Right cardiac atrium (tissue), 5 donors: Measurements from ENCODE around the gene TRAP1. TPM values are rescaled to one million over a fixed set of nuclear protein-coding genes. Genes with fewer than 3 reads are reported as not detected.

ENCODE experiments used
- ATAC-seq, 2 donors: fragments of 200-7000 bp; cut with Tn5 transposase; one replicate each; pipeline versions ENCODE4 v1.8.0 to v1.9.1; 2020; ENCODE audit warnings: moderate library complexity in 2 of 2, mild to moderate bottlenecking in 1 of 2
- DNase-seq, 3 donors: peaks; one replicate each; pipeline ENCODE4 v3.0.0-alpha.2; 2020
- H3K27ac ChIP-seq: one replicate; pipeline ENCODE4 v1.5.1; 2013; ENCODE audit warnings: mild to moderate bottlenecking, low read length, control low read depth, moderate library complexity
- H3K27me3 ChIP-seq: one replicate; pipeline ENCODE4 v1.6.1; 2013; ENCODE audit not compliant: control insufficient read depth, insufficient read depth
- H3K4me1 ChIP-seq: one replicate; pipeline ENCODE4 v1.6.1; 2013; ENCODE audit warnings: low read length; ENCODE audit not compliant: control insufficient read depth, insufficient read depth
- H3K4me3 ChIP-seq: one replicate; pipeline ENCODE4 v1.5.1; 2013; ENCODE audit warnings: low read length, control low read depth
- H3K9me3 ChIP-seq: one replicate; pipeline ENCODE4 v1.6.1; 2013; ENCODE audit warnings: low read length; ENCODE audit not compliant: control insufficient read depth
- WGBS: extraction: QIAGEN DNeasy Blood & Tissue Kit; methylation state at CpG from one replicate; pipeline ENCODE4 v1.1.7; 2013; 5-methylcytosine and 5-hydroxymethylcytosine counted together
- intact Hi-C, 4 donors: fragments of 100-400 bp; cut with DNase I; formaldehyde crosslinking; loops; one replicate each; pipeline versions ENCODE4 v1.11.0 to v1.14.0; 2022 to 2023
- polyA plus RNA-seq: library from polyadenylated mRNA; stranded (reverse); fragments of 200-250 nt; gene quantifications from one replicate; pipeline ENCODE4 v1.2.3, GENCODE V29; 2013
- total RNA-seq, 4 donors: library from RNA; stranded (reverse); fragmentation: NEBNext Ultra II Directional; extraction: Animal tissue kit (Norgen Biotek cat#: 25700); gene quantifications; one replicate each; pipeline ENCODE4 v1.2.1, GENCODE V29; 2021
- donor health status: healthy with polysubstance abuse.
- donor health status: DM: no; HTN: yes; CAD: no.
- donor health status: DM: no; HTN: no; CAD: no.
- donor health status: DM: no; HTN: yes; CAD: no; lungs with severe emphysema.
- donor health status: DM: yes; HTN: yes; CAD: no.

Gene TRAP1
- total and polyA plus RNA-seq, 5 donors = 71.0 to 108 (median 96.0) TPM

- H3K4me3 ChIP-seq = no peak overlapping the region
- H3K27ac ChIP-seq = no peak overlapping the region
- DNase-seq = no peak
- H3K4me1 ChIP-seq = no peaks in the 10 kb centered on the region
- intact Hi-C loops = no loop called here
- whole genome bisulfite sequencing = 95% methylated on average over 5 of the region's 5 CpGs
- no peaks in the 10 kb centered on the region for H3K27me3 ChIP-seq
- H3K9me3 ChIP-seq = no peaks in the 10 kb centered on the region
- ATAC-seq = no peak
Observed at GRCh38 chr16:3738128-3738527, 20.8 kb upstream of the TRAP1 start.

DNA sequence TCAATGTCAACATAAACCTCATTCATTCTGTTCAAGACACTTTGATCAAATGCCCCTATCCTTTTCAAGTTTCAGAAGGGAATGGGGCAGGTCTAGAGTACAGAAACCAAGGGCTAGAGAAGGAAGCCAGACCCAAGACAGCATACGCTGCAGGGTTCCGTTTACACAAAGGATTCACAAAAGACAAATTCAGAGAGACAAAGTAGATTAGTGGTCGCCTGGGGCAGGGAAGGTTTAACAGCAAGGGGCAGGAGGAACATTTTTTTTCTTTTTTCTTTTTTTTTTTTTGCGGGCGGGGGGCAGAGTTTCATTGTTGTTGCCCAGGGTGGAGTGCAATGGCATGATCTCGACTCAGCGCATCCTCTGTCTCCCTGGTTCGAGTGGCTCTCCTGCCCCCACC lies 19.9 kb upstream of the TRAP1 start:
- no peaks in the 10 kb centered on the region for H3K9me3 ChIP-seq
- no peak overlapping the region for H3K27ac ChIP-seq
- ATAC-seq (no peak), DNase-seq (no peak)
- 90% methylated on average over 8 of the region's 8 CpGs for WGBS
- no peaks in the 10 kb centered on the region for H3K27me3 ChIP-seq
- intact Hi-C loops = no loop called here
- no peak overlapping the region for H3K4me3 ChIP-seq
- H3K4me1 ChIP-seq = no peaks in the 10 kb centered on the region

DNA sequence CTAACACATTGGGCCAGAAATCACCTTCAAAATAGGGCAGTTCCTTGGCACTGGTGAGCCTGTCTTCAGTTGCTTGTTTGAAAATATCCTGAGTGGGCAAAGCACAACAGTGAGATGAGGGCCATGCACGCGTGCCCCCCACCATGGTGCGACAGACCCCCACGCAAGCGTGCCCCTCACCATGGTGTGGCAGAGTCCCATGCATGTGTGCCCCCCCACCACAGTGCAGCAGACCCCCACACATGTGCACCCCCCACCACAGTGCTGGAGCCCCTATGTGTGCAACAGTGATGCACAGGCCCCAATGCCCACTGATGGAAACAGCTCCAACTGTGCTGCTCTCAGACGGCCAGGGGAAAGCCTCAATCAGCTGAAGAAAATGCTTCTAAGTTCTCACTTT lies 18.8 kb upstream of the TRAP1 start:
- no peak for ATAC-seq

DNA sequence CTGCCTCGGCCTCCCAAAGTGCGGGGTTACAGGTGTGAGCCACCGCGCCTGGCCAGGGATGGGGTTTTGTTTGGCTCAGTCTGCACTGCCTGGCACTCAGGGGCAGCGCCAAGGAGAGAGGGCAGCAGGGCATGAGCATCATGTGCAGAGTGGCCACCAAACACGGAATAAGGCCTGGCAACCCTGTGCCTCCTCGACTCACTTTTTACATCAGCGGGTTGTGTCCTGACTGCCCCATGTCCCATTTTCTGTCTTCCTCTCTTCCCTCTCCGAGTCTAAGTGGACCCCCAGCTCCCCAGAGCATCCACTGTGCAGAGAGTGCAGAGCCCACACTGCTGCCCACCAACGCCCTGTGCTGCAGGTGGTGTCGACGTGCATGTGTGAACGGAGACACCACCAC lies 18.2 kb upstream of the TRAP1 start:
- intact Hi-C loops = no loop called here
- Histone ChIP-seq H3K4me3 (no peak overlapping the region), H3K27me3 (no peaks in the 10 kb centered on the region), H3K27ac (no peak overlapping the region), H3K4me1 (no peaks in the 10 kb centered on the region), H3K9me3 (no peaks in the 10 kb centered on the region)
- WGBS = 97% methylated on average over 13 of the region's 13 CpGs
- DNase-seq = peak in 1 of 3 donors; percentile 30
- ATAC-seq = no peak

More for the DNA sequence above, 18.8 kb upstream of the TRAP1 start:
- Histone ChIP-seq H3K9me3 (no peaks in the 10 kb centered on the region), H3K4me3 (no peak overlapping the region), H3K27ac (no peak overlapping the region), H3K4me1 (no peaks in the 10 kb centered on the region), H3K27me3 (no peaks in the 10 kb centered on the region)
- intact Hi-C loops = no loop called here
- peak in 1 of 3 donors; percentile 23 for DNase-seq
- WGBS = 95% methylated on average over 6 of the region's 6 CpGs

DNA sequence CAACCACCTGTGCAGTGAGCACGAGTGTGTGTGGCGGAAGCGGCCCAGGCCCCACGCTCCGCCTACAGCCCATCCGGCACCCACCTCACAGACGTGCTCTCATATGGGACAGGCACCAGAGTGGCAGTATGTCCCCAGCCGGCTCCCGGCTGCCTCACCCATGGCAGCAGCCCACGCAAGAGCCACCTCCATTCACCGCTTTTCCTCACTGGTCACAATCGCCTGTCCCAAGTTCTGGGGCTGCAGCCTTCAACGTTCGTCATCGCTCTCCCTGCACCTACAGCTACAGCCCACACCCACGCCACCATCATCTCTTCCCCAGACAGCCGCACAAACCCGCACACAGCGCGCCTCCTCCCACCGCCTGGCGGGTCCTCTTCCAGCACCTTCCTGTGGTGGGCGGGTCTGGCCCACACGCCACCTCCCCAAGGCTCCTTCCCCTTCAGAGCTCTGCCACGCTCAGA lies 17.5 kb upstream of the TRAP1 start:
- ATAC-seq = peak; percentile 10 to 16
- peak in 2 of 3 donors; percentile 35 to 51 for DNase-seq

GRCh38 chr16:3734084-3734757 lies 16.9 kb upstream of the TRAP1 start:
- Histone ChIP-seq H3K4me3 (no peak overlapping the region), H3K4me1 (no peaks in the 10 kb centered on the region), H3K27me3 (no peaks in the 10 kb centered on the region), H3K27ac (no peak overlapping the region), H3K9me3 (no peaks in the 10 kb centered on the region)
- intact Hi-C loops = no loop called here
- ATAC-seq = no peak
- 97% methylated on average over 27 of the region's 27 CpGs for WGBS
- peak in 1 of 3 donors; percentile 42 for DNase-seq

More for the DNA sequence above, 17.5 kb upstream of the TRAP1 start:
- Histone ChIP-seq H3K27ac (no peak overlapping the region), H3K27me3 (no peaks in the 10 kb centered on the region), H3K9me3 (no peaks in the 10 kb centered on the region), H3K4me1 (no peaks in the 10 kb centered on the region), H3K4me3 (no peak overlapping the region)
- intact Hi-C loops = no loop called here
- 96% methylated on average over 25 of the region's 25 CpGs for WGBS

DNA sequence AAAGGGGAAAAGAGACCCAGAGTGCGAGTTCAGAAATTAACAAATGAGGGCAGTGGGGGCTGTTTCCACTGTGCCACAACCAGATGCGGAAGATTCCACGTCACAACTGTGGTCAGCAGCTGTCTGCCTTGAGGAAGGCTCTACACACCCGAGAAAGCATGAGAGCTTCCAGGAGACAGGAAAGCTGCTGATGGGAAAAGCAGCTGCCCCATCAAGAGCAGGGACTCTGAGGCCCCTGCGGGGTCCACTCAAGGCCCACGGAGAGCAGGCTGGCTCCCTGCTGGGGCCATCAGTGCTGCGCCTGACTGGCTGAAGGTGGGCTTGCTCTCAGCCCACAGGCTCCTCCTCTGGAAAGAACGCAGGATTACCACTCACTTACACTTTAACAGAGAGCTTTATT lies 14.8 kb upstream of the TRAP1 start:
- Histone ChIP-seq H3K9me3 (no peaks in the 10 kb centered on the region), H3K27ac (no peak overlapping the region), H3K27me3 (no peaks in the 10 kb centered on the region), H3K4me1 (no peaks in the 10 kb centered on the region), H3K4me3 (no peak overlapping the region)
- no peak for ATAC-seq
- peak in 1 of 3 donors; percentile 23 for DNase-seq
- 78% methylated on average over 8 of the region's 8 CpGs for WGBS
- intact Hi-C loops = no loop called here

DNA sequence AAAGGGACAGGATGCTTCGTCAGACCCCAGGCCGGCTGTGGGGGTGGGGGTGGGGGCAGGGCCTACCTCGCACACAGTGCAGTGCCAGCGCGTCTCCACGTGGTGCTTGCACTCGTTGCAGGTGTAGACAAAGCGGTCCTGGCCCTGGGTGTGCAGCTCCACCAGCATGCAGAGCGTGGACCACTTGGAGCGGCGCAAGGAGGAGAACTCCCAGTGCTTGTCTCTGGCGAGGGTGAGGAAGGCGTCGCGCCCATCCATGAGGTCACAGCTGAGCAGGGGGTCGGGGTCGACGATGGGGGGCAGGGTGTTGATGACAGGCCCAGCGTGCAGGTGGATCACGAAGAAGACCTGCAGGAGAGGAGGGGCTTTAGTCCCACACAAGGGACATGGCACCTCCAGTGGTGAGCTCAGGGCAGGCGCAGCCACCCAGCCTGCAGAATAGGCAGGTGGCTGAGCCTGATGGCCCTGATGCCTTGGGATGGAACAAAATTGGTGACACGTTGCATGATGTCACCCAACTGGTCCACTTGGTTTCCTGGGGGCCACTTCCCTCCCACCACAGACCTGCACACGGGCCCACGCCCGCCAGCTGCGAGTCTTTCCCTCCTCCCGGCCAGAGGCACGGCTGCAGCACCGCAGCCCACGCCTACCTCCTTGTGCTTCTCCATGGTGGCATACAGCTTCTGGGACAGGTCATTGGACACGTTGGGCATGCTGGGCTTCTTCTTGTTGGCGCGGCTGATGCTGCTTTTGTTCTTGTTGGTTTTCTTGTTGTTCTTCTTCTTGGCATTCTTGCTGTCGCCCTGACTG lies 14.0 kb upstream of the TRAP1 start:
- Histone ChIP-seq H3K4me1 (no peaks in the 10 kb centered on the region), H3K27ac (no peak overlapping the region), H3K27me3 (no peaks in the 10 kb centered on the region), H3K4me3 (no peak overlapping the region), H3K9me3 (no peaks in the 10 kb centered on the region)
- intact Hi-C loops = no loop called here
- DNase-seq (peak in 2 of 3 donors; percentile 47 to 50), ATAC-seq (no peak)
- WGBS = 89% methylated on average over 34 of the region's 34 CpGs

DNA sequence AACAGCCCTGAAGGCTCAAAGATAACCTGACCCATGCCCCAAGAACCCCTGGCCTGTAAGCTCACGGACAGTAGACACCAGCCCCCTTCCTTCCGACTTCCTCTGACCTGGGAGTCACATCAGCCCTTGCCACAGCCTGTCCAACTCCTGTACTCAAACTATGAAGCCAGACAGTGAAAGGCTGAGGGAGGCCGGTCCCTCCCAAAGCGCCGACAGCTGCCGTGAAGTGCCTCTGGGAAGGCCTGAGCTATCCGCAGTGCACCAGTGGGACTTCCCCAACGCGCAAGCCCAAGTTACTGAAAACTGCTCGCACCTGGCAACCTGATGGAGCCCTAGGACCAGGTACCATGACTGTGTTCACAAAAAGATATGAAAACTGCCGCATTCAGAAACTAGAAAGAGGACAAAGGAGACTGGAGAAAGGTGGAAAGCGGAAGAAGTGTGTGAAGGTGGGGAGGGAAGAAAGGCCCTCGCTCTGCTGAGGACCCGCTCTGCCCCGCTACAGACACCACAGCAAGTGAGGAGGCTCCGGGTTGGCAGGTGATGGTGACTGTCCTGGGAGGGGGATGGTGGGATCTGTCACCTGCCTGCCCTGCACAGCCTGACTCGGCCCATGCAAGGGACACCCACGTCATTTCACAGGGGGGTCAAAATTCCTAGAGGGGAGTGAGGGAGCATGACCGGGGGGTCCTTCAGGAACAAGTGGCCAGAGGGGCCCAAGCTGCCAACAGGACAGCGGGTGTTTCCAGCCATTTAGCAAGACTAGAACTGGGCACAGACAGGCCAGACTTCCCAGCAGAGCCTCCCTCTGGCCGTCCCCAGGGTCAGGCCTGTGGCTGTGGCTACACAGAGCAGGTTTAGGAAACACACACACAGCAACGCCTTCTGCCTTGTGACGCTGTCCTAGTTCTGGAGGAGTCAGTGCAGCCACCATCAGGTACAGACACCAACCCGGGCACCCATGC lies 13.1 kb upstream of the TRAP1 start:
- Histone ChIP-seq H3K27ac (no peak overlapping the region), H3K4me1 (no peaks in the 10 kb centered on the region), H3K4me3 (no peak overlapping the region), H3K9me3 (no peaks in the 10 kb centered on the region), H3K27me3 (no peaks in the 10 kb centered on the region)
- DNase-seq (peak in 1 of 3 donors; percentile 30), ATAC-seq (no peak)
- intact Hi-C loops = no loop called here
- 87% methylated on average over 24 of the region's 24 CpGs for WGBS

DNA sequence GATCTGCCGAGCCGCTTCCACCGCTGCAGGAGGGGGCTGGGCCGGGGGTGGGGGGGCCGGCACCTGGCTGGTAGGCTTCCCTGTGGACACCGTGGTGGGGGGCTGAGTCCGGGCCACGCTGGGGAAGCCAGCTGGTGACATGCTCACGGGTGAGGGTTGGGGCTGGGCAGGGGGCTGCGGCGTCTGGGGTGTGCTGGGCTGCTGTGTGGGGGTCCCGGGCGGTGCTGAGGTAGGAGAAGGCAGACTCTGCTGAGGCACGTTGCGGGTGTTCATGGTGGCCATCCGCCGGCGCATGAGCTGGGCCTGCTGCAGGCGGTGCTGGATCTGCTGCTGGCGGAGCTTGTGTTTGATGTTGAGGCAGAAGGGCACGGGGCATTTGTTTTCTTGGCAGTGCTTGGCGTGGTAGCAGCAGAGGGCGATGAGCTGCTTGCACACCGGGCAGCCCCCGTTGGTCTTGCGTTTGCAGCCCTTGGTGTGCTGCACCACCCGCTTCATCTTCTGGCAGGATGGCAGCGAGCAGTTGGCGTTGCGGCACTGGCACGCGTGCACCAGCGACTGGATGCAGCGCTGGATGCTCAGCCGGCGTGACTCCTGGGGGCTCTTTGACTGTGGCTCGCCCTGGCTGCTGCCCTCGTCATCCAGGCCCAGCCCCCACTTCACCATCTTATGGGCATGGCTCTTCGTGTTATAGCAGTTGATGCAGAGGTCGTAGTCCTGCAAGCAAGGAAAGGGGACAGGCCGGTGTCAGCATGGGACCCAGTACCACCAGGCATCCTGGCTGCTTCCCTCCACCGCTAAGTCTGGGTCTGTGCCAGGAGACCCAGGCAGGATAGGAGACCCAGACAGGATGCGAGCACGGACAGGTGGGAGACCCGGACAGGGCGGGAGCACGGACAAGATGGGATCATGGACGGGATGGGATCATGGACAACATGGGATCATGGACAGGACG lies 12.1 kb upstream of the TRAP1 start:
- DNase-seq (peak in 2 of 3 donors; percentile 45 to 51), ATAC-seq (peak in 1 of 2 donors; percentile 22)
- no peaks in the 10 kb centered on the region for H3K27me3 ChIP-seq
- no peaks in the 10 kb centered on the region for H3K4me1 ChIP-seq
- WGBS = 91% methylated on average over 49 of the region's 49 CpGs
- no peak overlapping the region for H3K4me3 ChIP-seq
- intact Hi-C loops = no loop called here
- no peaks in the 10 kb centered on the region for H3K9me3 ChIP-seq
- H3K27ac ChIP-seq = no peak overlapping the region
